HG02973 (cell line): ENCODE measurements around the gene ACSM6.

ENCODE experiments used
- ATAC-seq: cut with Tn5 transposase; IDR thresholded peaks from one replicate; pipeline ENCODE4 v1.9.1; 2021; ENCODE audit warnings: moderate library complexity; ENCODE audit not compliant: unreplicated experiment

The ACSM6 gene

DNA sequence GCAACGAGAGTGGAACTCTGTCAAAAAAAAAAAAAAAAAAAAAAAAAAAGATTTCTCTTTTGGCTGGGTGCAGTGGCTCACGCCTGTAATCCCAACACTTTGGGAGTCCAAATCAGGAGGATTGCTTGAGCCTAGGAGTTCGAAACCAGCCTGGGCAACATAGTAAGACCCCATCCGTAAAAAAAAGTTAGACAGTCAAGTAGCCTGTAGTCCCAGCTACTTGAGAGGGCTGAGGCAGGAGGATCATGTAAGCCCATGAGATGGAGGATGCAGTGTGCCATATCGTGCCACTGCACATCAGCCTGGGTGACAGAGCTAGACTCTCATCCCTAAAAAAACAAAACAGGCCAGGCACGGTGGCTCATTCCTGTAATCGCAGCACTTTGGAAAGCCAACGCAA, 71.5 kb downstream of the ACSM6 start:
- ATAC-seq = no peak

- peak; percentile 97 for ATAC-seq
These were observed 72.6 kb downstream of the ACSM6 start for GRCh38 chr10:95266674-95267095.

- no peak for ATAC-seq
These were observed 73.2 kb downstream of the ACSM6 start for GRCh38 chr10:95267251-95267650.

- ATAC-seq = no peak
These were observed 74.4 kb downstream of the ACSM6 start for GRCh38 chr10:95268438-95268837.

GRCh38 chr10:95273393-95274312, 79.6 kb downstream of the ACSM6 start:
- no peak for ATAC-seq

- ATAC-seq = no peak
These were observed 81.8 kb downstream of the ACSM6 start for GRCh38 chr10:95275726-95276366.

- no peak for ATAC-seq
These were observed 82.5 kb downstream of the ACSM6 start for GRCh38 chr10:95276367-95277200.

GRCh38 chr10:95277201-95277570, 83.1 kb downstream of the ACSM6 start:
- ATAC-seq = no peak

DNA sequence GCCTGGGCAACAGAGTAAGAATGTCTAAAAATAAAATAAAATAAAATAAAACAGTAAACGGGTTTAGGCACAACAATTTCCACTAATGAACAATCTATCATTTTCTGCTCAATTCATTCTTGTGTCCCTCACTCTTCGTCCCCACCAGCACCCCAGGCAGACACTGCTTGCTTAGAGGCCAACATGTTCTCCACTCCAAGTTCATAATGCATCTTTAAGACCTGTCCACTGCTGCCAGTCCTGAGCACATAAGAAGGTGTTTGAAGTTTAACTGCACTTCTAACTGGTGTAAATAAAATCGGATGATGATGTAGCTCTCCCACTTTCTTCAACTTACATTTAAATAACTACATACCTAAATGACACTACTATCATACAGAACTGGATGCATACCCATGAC, 83.6 kb downstream of the ACSM6 start:
- no peak for ATAC-seq
